Immature natural killer cell (primary cell): ENCODE data around the gene WDR3. TPM values are rescaled to one million over a fixed set of nuclear protein-coding genes. Genes with fewer than 3 reads are reported as not detected.
"Not testable (repeated sequence)": the region's sequence is repeated elsewhere in the genome, so short reads cannot be mapped to it uniquely, and the experiment has no call there.

Experiments used
- DNase-seq, 3 donors: peaks; one replicate each; pipeline ENCODE4 v3.0.0; 2022; ENCODE audit warnings: mixed read lengths in 1 of 3
- H3K27ac Mint-ChIP-seq, 6 donors: one replicate each; pipeline ENCODE4 v1.8.0; 2020; ENCODE audit warnings: mixed read lengths in 6 of 6, mild to moderate bottlenecking in 5 of 6, inconsistent platforms in 4 of 6, moderate library complexity in 3 of 6
- H3K27me3 Mint-ChIP-seq, 3 donors: one replicate each; pipeline ENCODE4 v1.8.0; 2020 to 2021; ENCODE audit warnings: low read depth in 3 of 3, mild to moderate bottlenecking in 3 of 3, mixed read lengths in 3 of 3, moderate library complexity in 3 of 3, inconsistent platforms in 1 of 3
- H3K36me3 Mint-ChIP-seq, 3 donors: one replicate each; pipeline ENCODE4 v1.8.0; 2020; ENCODE audit warnings: mixed read lengths in 3 of 3, inconsistent platforms in 2 of 3, mild to moderate bottlenecking in 2 of 3
- H3K4me1 Mint-ChIP-seq, 2 donors: one replicate each; pipeline ENCODE4 v1.8.0; 2020; ENCODE audit warnings: inconsistent platforms in 2 of 2, mild to moderate bottlenecking in 2 of 2, mixed read lengths in 2 of 2, moderate library complexity in 1 of 2
- H3K4me3 Mint-ChIP-seq, 5 donors: one replicate each; pipeline ENCODE4 v1.8.0; 2020; ENCODE audit warnings: mild to moderate bottlenecking in 5 of 5, mixed read lengths in 5 of 5, inconsistent platforms in 3 of 5, moderate library complexity in 3 of 5
- H3K9me3 Mint-ChIP-seq, 6 donors: one replicate each; pipeline ENCODE4 v1.8.0; 2020; ENCODE audit warnings: mild to moderate bottlenecking in 6 of 6, mixed read lengths in 6 of 6, inconsistent platforms in 4 of 6, moderate library complexity in 3 of 6
- polyA plus RNA-seq, 3 donors: library from polyadenylated mRNA; unstranded; fragments of 300-500 nt; fragmentation: Illumina TruSeq; gene quantifications; one replicate each; pipeline ENCODE4 v1.2.3, GENCODE V29; 2021

Gene WDR3
- polyA plus RNA-seq, 3 donors from 2014 or later, result 11.8 to 20.1 (median 17.0) TPM

GRCh38 chr1:117919376-117919775 lies 10.2 kb upstream of the WDR3 start:
- Mint-ChIP-seq H3K27ac (no peak overlapping the region), H3K4me1 (peaks cover under 1 to 6% of the 10 kb centered on the region in 2 donors), H3K4me3 (no peak overlapping the region), H3K27me3 (no peaks in the 10 kb centered on the region), H3K9me3 (peaks cover 0 to 9% (median 4%) of the 10 kb centered on the region in 6 donors), H3K36me3 (peaks cover 28 to 46% (median 36%) of the 10 kb centered on the region in 3 donors)
- no peak for DNase-seq

- no peaks in the 10 kb centered on the region for H3K27me3 Mint-ChIP-seq
- no peak overlapping the region for H3K4me3 Mint-ChIP-seq
- DNase-seq, result no peak
- H3K27ac Mint-ChIP-seq, result no peak overlapping the region
- no peaks in the 10 kb centered on the region for H3K9me3 Mint-ChIP-seq
- H3K36me3 Mint-ChIP-seq, result peaks cover 8 to 22% (median 15%) of the 10 kb centered on the region in 3 donors
- H3K4me1 Mint-ChIP-seq, result peaks cover 0 to 12% of the 10 kb centered on the region in 2 donors
Observed at GRCh38 chr1:117921991-117922390, 7.5 kb upstream of the WDR3 start.

- not testable (repeated sequence) for H3K27ac Mint-ChIP-seq, DNase-seq, H3K27me3 Mint-ChIP-seq, H3K9me3 Mint-ChIP-seq, H3K4me3 Mint-ChIP-seq
- peaks cover 0 to 18% of the 10 kb centered on the region in 2 donors for H3K4me1 Mint-ChIP-seq
- H3K36me3 Mint-ChIP-seq, result peaks cover 6 to 14% (median 8%) of the 10 kb centered on the region in 3 donors
Observed at GRCh38 chr1:117922717-117923116, 6.8 kb upstream of the WDR3 start.

GRCh38 chr1:117925981-117926380 lies 3.6 kb upstream of the WDR3 start:
- Mint-ChIP-seq H3K36me3 (peaks cover 0 to 6% (median 0%) of the 10 kb centered on the region in 3 donors), H3K27me3 (peaks cover 8 to 12% (median 9%) of the 10 kb centered on the region in 3 donors), H3K4me3 (no peak overlapping the region), H3K4me1 (peaks cover 30 to 47% of the 10 kb centered on the region in 2 donors), H3K9me3 (no peaks in the 10 kb centered on the region), H3K27ac (no peak overlapping the region)
- no peak for DNase-seq

- Mint-ChIP-seq H3K4me3 (peak overlapping the region; percentile 91 to 99 (median 96)), H3K27me3 (peaks cover 8 to 13% (median 12%) of the 10 kb centered on the region in 3 donors), H3K4me1 (peaks cover 35 to 60% of the 10 kb centered on the region in 2 donors), H3K27ac (peak overlapping the region; percentile 92 to 100 (median 98)), H3K36me3 (peaks cover 0 to 5% (median 0%) of the 10 kb centered on the region in 3 donors), H3K9me3 (no peaks in the 10 kb centered on the region)
- DNase-seq, result peak in 1 of 3 donors; percentile 70
Observed at GRCh38 chr1:117928881-117929342, 627 bp upstream of the WDR3 start.

GRCh38 chr1:117930173-117930447 lies 571 bp downstream of the WDR3 start:
- no peak for DNase-seq
- Mint-ChIP-seq H3K27ac (peak overlapping the region; percentile 92 to 100 (median 98)), H3K36me3 (peaks cover 0 to 8% (median 5%) of the 10 kb centered on the region in 3 donors), H3K4me1 (peaks cover 35 to 60% of the 10 kb centered on the region in 2 donors), H3K27me3 (peaks cover 8 to 13% (median 12%) of the 10 kb centered on the region in 3 donors), H3K9me3 (no peaks in the 10 kb centered on the region), H3K4me3 (peak overlapping the region; percentile 91 to 99 (median 96))

- Mint-ChIP-seq H3K27me3 (peaks cover 8 to 13% (median 12%) of the 10 kb centered on the region in 3 donors), H3K9me3 (no peaks in the 10 kb centered on the region), H3K27ac (peak overlapping the region; percentile 92 to 100 (median 98)), H3K4me1 (peaks cover 35 to 60% of the 10 kb centered on the region in 2 donors), H3K4me3 (peak overlapping the region; percentile 91 to 99 (median 96)), H3K36me3 (peaks cover 0 to 8% (median 5%) of the 10 kb centered on the region in 3 donors)
- peak in 1 of 3 donors; percentile 1 for DNase-seq
Observed at GRCh38 chr1:117930484-117930883, 945 bp downstream of the WDR3 start.

GRCh38 chr1:117932576-117932975 lies 3.0 kb downstream of the WDR3 start:
- Mint-ChIP-seq H3K27ac (no peak overlapping the region), H3K9me3 (no peaks in the 10 kb centered on the region), H3K4me1 (peaks cover 35 to 42% of the 10 kb centered on the region in 2 donors), H3K27me3 (peaks cover 8 to 13% (median 12%) of the 10 kb centered on the region in 3 donors), H3K4me3 (no peak overlapping the region), H3K36me3 (peaks cover 4 to 17% (median 7%) of the 10 kb centered on the region in 3 donors)
- DNase-seq, result no peak

GRCh38 chr1:117933769-117934168 lies 4.2 kb downstream of the WDR3 start:
- Mint-ChIP-seq H3K27me3 (peaks cover 8 to 13% (median 12%) of the 10 kb centered on the region in 3 donors), H3K36me3 (peaks cover 9 to 29% (median 13%) of the 10 kb centered on the region in 3 donors), H3K4me3 (no peak overlapping the region), H3K4me1 (peaks cover 26 to 33% of the 10 kb centered on the region in 2 donors), H3K9me3 (no peaks in the 10 kb centered on the region), H3K27ac (no peak overlapping the region)
- no peak for DNase-seq

GRCh38 chr1:117942293-117942692 lies 12.8 kb downstream of the WDR3 start:
- Mint-ChIP-seq H3K27me3 (no peaks in the 10 kb centered on the region), H3K36me3 (peaks cover 40 to 70% (median 40%) of the 10 kb centered on the region in 3 donors), H3K4me3 (no peak overlapping the region), H3K27ac (no peak overlapping the region), H3K4me1 (no peaks in the 10 kb centered on the region), H3K9me3 (no peaks in the 10 kb centered on the region)
- DNase-seq, result no peak

GRCh38 chr1:117952386-117952785 lies 22.8 kb downstream of the WDR3 start:
- H3K9me3 Mint-ChIP-seq, result no peaks in the 10 kb centered on the region
- DNase-seq, result no peak
- peaks cover 27 to 77% (median 41%) of the 10 kb centered on the region in 3 donors for H3K36me3 Mint-ChIP-seq
- H3K4me3 Mint-ChIP-seq, result no peak overlapping the region
- no peaks in the 10 kb centered on the region for H3K4me1 Mint-ChIP-seq
- H3K27ac Mint-ChIP-seq, result no peak overlapping the region
- H3K27me3 Mint-ChIP-seq, result no peaks in the 10 kb centered on the region

GRCh38 chr1:117959364-117959763 lies 29.8 kb downstream of the WDR3 start:
- DNase-seq, result no peak
- Mint-ChIP-seq H3K36me3 (peaks cover 26 to 52% (median 27%) of the 10 kb centered on the region in 3 donors), H3K9me3 (no peaks in the 10 kb centered on the region), H3K27me3 (no peaks in the 10 kb centered on the region), H3K4me1 (no peaks in the 10 kb centered on the region), H3K4me3 (no peak overlapping the region), H3K27ac (no peak overlapping the region)

GRCh38 chr1:117964290-117965038 lies 34.9 kb downstream of the WDR3 start:
- peaks cover 0 to 2% (median 0%) of the 10 kb centered on the region in 3 donors for H3K27me3 Mint-ChIP-seq
- H3K4me1 Mint-ChIP-seq, result no peaks in the 10 kb centered on the region
- no peak overlapping the region for H3K4me3 Mint-ChIP-seq
- H3K27ac Mint-ChIP-seq, result no peak overlapping the region
- no peaks in the 10 kb centered on the region for H3K9me3 Mint-ChIP-seq
- DNase-seq, result no peak
- peaks cover 5 to 20% (median 13%) of the 10 kb centered on the region in 3 donors for H3K36me3 Mint-ChIP-seq

GRCh38 chr1:117967477-117967876 lies 37.9 kb downstream of the WDR3 start:
- H3K4me1 Mint-ChIP-seq, result no peaks in the 10 kb centered on the region
- H3K27ac Mint-ChIP-seq, result no peak overlapping the region
- no peak overlapping the region for H3K4me3 Mint-ChIP-seq

More at GRCh38 chr1:117967477-117967876, 37.9 kb downstream of the WDR3 start:
- Mint-ChIP-seq H3K36me3 (peaks cover 0 to 15% (median 2%) of the 10 kb centered on the region in 3 donors), H3K27me3 (peaks cover 0 to 6% (median 2%) of the 10 kb centered on the region in 3 donors), H3K9me3 (no peaks in the 10 kb centered on the region)
- DNase-seq, result no peak
